HepG2 (cell line): Measurements from ENCODE around the gene PRR14. TPM values are rescaled to one million over a fixed set of nuclear protein-coding genes. Genes with fewer than 3 reads are reported as not detected.
A peak's percentile ranks its signal among the peaks of the same experiment; 100 is the strongest.

Source experiments
- ATAC-seq: fragments of 200-7000 bp; cut with Tn5 transposase; 3 replicates; pipeline ENCODE4 v1.9.1; 2020; ENCODE audit warnings: mild to moderate bottlenecking, moderate library complexity
- BruUV-seq: library from RNA; stranded (reverse); fragments of 400-500 nt; replicated peaks from 2 replicates; lab custom pipeline; 2021; lab: Mats Ljungman, UMichigan
- CTCF ChIA-PET: fragments of 300-600 bp; formaldehyde crosslinking; extraction: SDS; loops from one replicate; lab custom pipeline; 2021; ENCODE audit warnings: low total read pairs, inconsistent platforms, low intra/inter-chr PET ratio; lab: Yijun Ruan, JAX
- POLR2A ChIA-PET: fragments of 350-600 bp; sonication (Branson Sonifier 250); formaldehyde crosslinking; loops from one replicate; lab custom pipeline; 2020; ENCODE audit warnings: antibody characterized with exemption, inconsistent platforms; lab: Yijun Ruan, JAX
- DNase-seq: peaks from one replicate; pipeline ENCODE4 v3.0.0-alpha.2; 2015; ENCODE audit warnings: low spot score
- FAIRE-seq: peaks from 3 replicates; lab custom pipeline; 2011; peaks lifted over from hg19 to GRCh38; lab: Jason Lieb, UNC
- H2AFZ ChIP-seq: one replicate; pipeline ENCODE4 v1.6.1; 2011; ENCODE audit warnings: low read length, inconsistent platforms
- H3K27ac ChIP-seq: fragments of 300-600 bp; 3 replicates; pipeline ENCODE4 v1.8.0; 2011; ENCODE audit warnings: mixed run types, mild to moderate bottlenecking, mixed read lengths, low read length, inconsistent platforms; ENCODE audit not compliant: insufficient read depth; ENCODE audit errors: extremely low read length
- H3K27me3 ChIP-seq, 2 experiments: fragments of 200-600 bp in 1 of 2; 2 replicates in 1 of 2; 3 replicates in 1 of 2; pipeline versions ENCODE4 v1.6.0 to v1.8.0; 2011; ENCODE audit warnings: low read length in 2 of 2, mild to moderate bottlenecking in 2 of 2, moderate library complexity in 2 of 2, inconsistent platforms in 1 of 2; ENCODE audit not compliant: insufficient read depth in 2 of 2, control insufficient read depth in 1 of 2
- H3K36me3 ChIP-seq, 2 experiments: fragments of 200-600 bp in 1 of 2; replicated peaks in 1 of 2; 2 replicates in 1 of 2; 3 replicates in 1 of 2; pipeline versions ENCODE4 v1.5.1 to v1.8.0; 2011; ENCODE audit warnings: low read length in 2 of 2, inconsistent platforms in 1 of 2; ENCODE audit not compliant: insufficient read depth in 2 of 2, control insufficient read depth in 1 of 2
- H3K4me1 ChIP-seq: 2 replicates; pipeline ENCODE4 v1.5.1; 2012; ENCODE audit warnings: low read length, inconsistent platforms; ENCODE audit not compliant: insufficient read depth
- H3K4me2 ChIP-seq: 2 replicates; pipeline ENCODE4 v1.6.0; 2011; ENCODE audit warnings: low read depth, low read length, inconsistent platforms
- H3K4me3 ChIP-seq, 3 experiments: fragments of 200-600 bp in 1 of 3; sonication (generic), shearing (Covaris generic) in 1 of 3; replicated peaks in 1 of 3; 2 replicates each; pipeline ENCODE4 v1.5.1; 2011 to 2016; ENCODE audit warnings: low read length in 3 of 3, inconsistent platforms in 2 of 3, low read depth in 2 of 3, mild to moderate bottlenecking in 2 of 3, control low read depth in 1 of 3, mixed read lengths in 1 of 3; ENCODE audit not compliant: insufficient read depth in 1 of 3
- H3K79me2 ChIP-seq: one replicate; pipeline ENCODE4 v1.6.1; 2011; ENCODE audit warnings: low read length, inconsistent platforms; ENCODE audit not compliant: insufficient read depth
- H3K9ac ChIP-seq: 2 replicates; pipeline ENCODE4 v1.6.0; 2011; ENCODE audit warnings: mild to moderate bottlenecking, low read depth, low read length, inconsistent platforms; ENCODE audit not compliant: insufficient read depth
- H3K9me3 ChIP-seq: 2 replicates; pipeline ENCODE4 v1.5.1; 2012; ENCODE audit warnings: mild to moderate bottlenecking, low read length
- H4K20me1 ChIP-seq: 2 replicates; pipeline ENCODE4 v1.6.0; 2011; ENCODE audit warnings: inconsistent platforms, mild to moderate bottlenecking, low read length, moderate library complexity; ENCODE audit not compliant: insufficient read depth
- BORCS8-MEF2B ChIP-seq: sonication (generic); formaldehyde crosslinking; IDR thresholded peaks from 2 replicates; pipeline ENCODE4 v1.8.0; 2022; ENCODE audit warnings: mild to moderate bottlenecking, missing genetic modification reagents
- FIP1L1 ChIP-seq: fragments of 200-400 bp; formaldehyde crosslinking; IDR thresholded peaks from 2 replicates; pipeline ENCODE4 v1.6.1; 2018; ENCODE audit warnings: low read depth, mild to moderate bottlenecking, low read length, moderate library complexity, borderline replicate concordance; ENCODE audit not compliant: insufficient read depth
- FLYWCH1 ChIP-seq: sonication (generic); formaldehyde crosslinking; IDR thresholded peaks from 2 replicates; pipeline ENCODE4 v1.8.1; 2023; ENCODE audit warnings: mild to moderate bottlenecking, missing genetic modification reagents
- HCFC1 ChIP-seq: fragments of 150-350 bp; IDR thresholded peaks from 2 replicates; pipeline ENCODE4 v1.6.1; 2014; ENCODE audit warnings: low read depth, low read length
- LBX2 ChIP-seq: sonication (generic); formaldehyde crosslinking; IDR thresholded peaks from 2 replicates; pipeline ENCODE4 v1.5.0; 2020; ENCODE audit warnings: missing genetic modification reagents, mild to moderate bottlenecking, borderline replicate concordance
- MAFF ChIP-seq: IDR thresholded peaks from 2 replicates; pipeline ENCODE4 v1.6.1; 2011; ENCODE audit warnings: low read depth, low read length, improper control_type of control experiment
- MAFK ChIP-seq, 2 experiments: IDR thresholded peaks in 1 of 2; conservative IDR thresholded peaks in 1 of 2; 2 replicates each; pipeline ENCODE4 v1.6.1; 2011; ENCODE audit warnings: improper control_type of control experiment in 2 of 2, low read length in 2 of 2
- MEF2D ChIP-seq: sonication (generic); formaldehyde crosslinking; IDR thresholded peaks from 2 replicates; pipeline ENCODE4 v1.5.1; 2020; ENCODE audit warnings: mild to moderate bottlenecking, missing genetic modification reagents
- POLR2A ChIP-seq, 2 experiments: IDR thresholded peaks; 2 replicates each; pipeline ENCODE4 v1.6.1; 2011; ENCODE audit warnings: low read depth in 2 of 2, low read length in 2 of 2, mild to moderate bottlenecking in 1 of 2, moderate library complexity in 1 of 2; ENCODE audit not compliant: insufficient read depth in 1 of 2
- POLR2AphosphoS5 ChIP-seq: IDR thresholded peaks from 2 replicates; pipeline ENCODE4 v1.6.1; 2012; ENCODE audit warnings: low read depth, low read length
- RBFOX2 ChIP-seq: fragments of 200-400 bp; formaldehyde crosslinking; IDR thresholded peaks from 2 replicates; pipeline ENCODE4 v1.6.1; 2017; ENCODE audit warnings: low read depth, mild to moderate bottlenecking, low read length
- SCMH1 ChIP-seq: sonication (generic); formaldehyde crosslinking; IDR thresholded peaks from 2 replicates; pipeline ENCODE4 v1.9.0; 2021; ENCODE audit warnings: missing genetic modification reagents, mild to moderate bottlenecking, borderline replicate concordance
- SIX1 ChIP-seq: sonication (generic); formaldehyde crosslinking; IDR thresholded peaks from 2 replicates; pipeline ENCODE4 v1.4.0; 2020; ENCODE audit warnings: missing genetic modification reagents, borderline replicate concordance
- SMAD1 ChIP-seq: sonication (generic); formaldehyde crosslinking; IDR thresholded peaks from 2 replicates; pipeline ENCODE4 v1.4.0; 2020; ENCODE audit warnings: missing genetic modification reagents, low read depth, mild to moderate bottlenecking, borderline replicate concordance
- SP5 ChIP-seq: IDR thresholded peaks from 2 replicates; pipeline ENCODE4 v1.6.1; 2016; ENCODE audit warnings: low read depth, borderline replicate concordance
- TBX2 ChIP-seq: sonication (generic); formaldehyde crosslinking; IDR thresholded peaks from 2 replicates; pipeline ENCODE4 v1.5.0; 2020; ENCODE audit warnings: missing genetic modification reagents, mild to moderate bottlenecking, borderline replicate concordance
- TBX3 ChIP-seq: fragments of 450-650 bp; IDR thresholded peaks from 2 replicates; pipeline ENCODE4 v1.6.1; 2017; ENCODE audit warnings: antibody characterized with exemption, mild to moderate bottlenecking, inconsistent platforms, borderline replicate concordance
- ZC3H13 ChIP-seq: sonication (generic); formaldehyde crosslinking; IDR thresholded peaks from 2 replicates; pipeline ENCODE4 v1.8.1; 2023; ENCODE audit warnings: mild to moderate bottlenecking, missing genetic modification reagents, moderate library complexity
- ZFP91 ChIP-seq: sonication (generic); formaldehyde crosslinking; IDR thresholded peaks from 2 replicates; pipeline ENCODE4 v1.9.0; 2022; ENCODE audit warnings: missing genetic modification reagents, mild to moderate bottlenecking, borderline replicate concordance
- ZKSCAN8 ChIP-seq: IDR thresholded peaks from 2 replicates; pipeline ENCODE4 v1.6.1; 2016; ENCODE audit warnings: borderline replicate concordance, missing genetic modification reagents, missing compliant biosample characterization
- ZMYM2 ChIP-seq: sonication (generic); formaldehyde crosslinking; IDR thresholded peaks from 2 replicates; pipeline ENCODE4 v1.8.0; 2022; ENCODE audit warnings: mild to moderate bottlenecking, missing genetic modification reagents
- ZNF552 ChIP-seq: sonication (generic); formaldehyde crosslinking; IDR thresholded peaks from 2 replicates; pipeline ENCODE4 v1.9.0; 2022; ENCODE audit warnings: missing genetic modification reagents, mild to moderate bottlenecking, borderline replicate concordance
- ZNF7 ChIP-seq: IDR thresholded peaks from 2 replicates; pipeline ENCODE4 v1.6.1; 2016; ENCODE audit warnings: missing biosample characterization, missing genetic modification reagents
- WGBS: methylation state at CpG from one replicate; pipeline ENCODE4 v1.1.6; 2017; ENCODE audit warnings: low lambda C conversion rate; 5-methylcytosine and 5-hydroxymethylcytosine counted together
- in situ Hi-C: cut with HindIII; loops from 2 replicates; pipeline ENCODE4 v1.10.0; 2017; ENCODE audit warnings: low pct_unique_long_range_greater_than_20kb; ENCODE audit not compliant: extremely low pct_ligation_motif_present
- intact Hi-C: fragments of 100-400 bp; cut with micrococcal nuclease; formaldehyde crosslinking; loops from one replicate; pipeline ENCODE4 v1.10.0; 2022; ENCODE audit not compliant: unreplicated experiment
- polyA plus RNA-seq, 8 experiments: library from polyadenylated mRNA; depleted of rRNA in 3 of 8; stranded (reverse) in 7 of 8; unstranded in 1 of 8; fragments of >200 nt; fragmentation: Illumina TruSeq in 4 of 8; extraction: Trizol in 4 of 8; gene quantifications; 2 replicates each; pipeline versions ENCODE4 v1.2.1 to v1.2.3, GENCODE V29; 2011 to 2016; ENCODE audit warnings: low read depth in 4 of 8, missing spikeins in 1 of 8, mixed read lengths in 1 of 8; ENCODE audit not compliant: insufficient read depth in 1 of 8
- total RNA-seq, 5 experiments: library from RNA; depleted of rRNA; stranded (reverse); fragments of >200 nt; fragmentation: Illumina TruSeq; extraction: Trizol; gene quantifications; 2 replicates each; pipeline ENCODE4 v1.2.3, GENCODE V29; 2016; ENCODE audit warnings: low read depth in 1 of 5

PRR14 gene
- total and polyA plus RNA-seq, 2 of the 13 experiments (the other 11 are each of a cell fraction or from before 2014, with no cell fraction given): 8.4 to 11.0 TPM

- intact Hi-C loops: no loop called here
- no peak for ATAC-seq
- BruUV-seq: TSS peak; percentile 33
- no peak overlapping the region for H2AFZ ChIP-seq
- H3K4me2 ChIP-seq: no peak overlapping the region
- H3K79me2 ChIP-seq: no peaks in the 10 kb centered on the region
- H3K9ac ChIP-seq: no peak overlapping the region
- TF ChIP-seq ZFP91 (CRISPR knock-in tag) (no peak), ZMYM2 (CRISPR knock-in tag) (no peak), ZNF552 (CRISPR knock-in tag) (no peak), ZNF7 (no peak), MAFF (peak; percentile 46), TBX2 (0 out of 2 replicates have a peak, but pooled peaks have one; percentile 25), ZC3H13 (peak; percentile 65; the same call in 1 of the 2 replicates), POLR2AphosphoS5 (peak; percentile 19; the same call in 1 of the 2 replicates), SP5 (CRISPR knock-in tag) (no peak), LBX2 (CRISPR knock-in tag) (no peak), MEF2D (no peak), RBFOX2 (peak; percentile 47), SMAD1 (CRISPR knock-in tag) (no peak), TBX3 (no peak), MAFK (conservative IDR thresholded peaks at IDR 0.05 in 1 of 2, IDR thresholded peaks at IDR 0.05 in 1 of 2; ENCODE audit: low read length in 2 of 2) (peak; percentile 41 to 52; a peak in 3 of 4 replicates), POLR2A (IDR thresholded peaks at IDR 0.05; ENCODE audit: insufficient read depth in 1 of 2, low read depth in 2 of 2, low read length in 2 of 2) (0 out of 4 replicates have a peak, but pooled peaks of 1 of the 2 experiments have one; percentile 29), FIP1L1 (no peak), FLYWCH1 (CRISPR knock-in tag) (no peak), SCMH1 (no peak), HCFC1 (no peak), ZKSCAN8 (CRISPR knock-in tag) (no peak), BORCS8-MEF2B (CRISPR knock-in tag) (0 out of 2 replicates have a peak, but pooled peaks have one; percentile 28), SIX1 (CRISPR knock-in tag) (no peak)
- CTCF ChIA-PET: no interaction called here
- H3K4me1 ChIP-seq: peaks cover 27% of the 10 kb centered on the region
- H4K20me1 ChIP-seq: no peaks in the 10 kb centered on the region
- 89% methylated on average over 4 of the region's 4 CpGs for WGBS
- H3K27ac ChIP-seq: no peak overlapping the region
- POLR2A ChIA-PET: interaction anchor here (0.7 to 3.4 kb wide), 5 partner anchors 8 to 173 kb away, joined by 3 to 15 read pairs (median 4); partner anchors contain the start of genes DCTPP1, ZNF689 and ZNF764
- peaks cover 17 to 36% of the 10 kb centered on the region in 2 experiments; a peak in 4 of 5 replicates for H3K36me3 ChIP-seq
- H3K4me3 ChIP-seq: no peak overlapping the region
- H3K27me3 ChIP-seq: no peaks in the 10 kb centered on the region
- DNase-seq: no peak
- H3K9me3 ChIP-seq: peaks cover 4% of the 10 kb centered on the region
- in situ Hi-C loops: loop anchor here (10.0 kb wide), 1 partner anchor 168 kb away; the partner anchor contains the start of gene DCTPP1
- no peak for FAIRE-seq
Observed at GRCh38 chr16:30602616-30603277, 48.0 kb upstream of the PRR14 start.
